ENCODE data around the gene BSPRY.
"Not testable (repeated sequence)": the region's sequence is repeated elsewhere in the genome, so short reads cannot be mapped to it uniquely, and the experiment has no call there.

Gene BSPRY

DNA sequence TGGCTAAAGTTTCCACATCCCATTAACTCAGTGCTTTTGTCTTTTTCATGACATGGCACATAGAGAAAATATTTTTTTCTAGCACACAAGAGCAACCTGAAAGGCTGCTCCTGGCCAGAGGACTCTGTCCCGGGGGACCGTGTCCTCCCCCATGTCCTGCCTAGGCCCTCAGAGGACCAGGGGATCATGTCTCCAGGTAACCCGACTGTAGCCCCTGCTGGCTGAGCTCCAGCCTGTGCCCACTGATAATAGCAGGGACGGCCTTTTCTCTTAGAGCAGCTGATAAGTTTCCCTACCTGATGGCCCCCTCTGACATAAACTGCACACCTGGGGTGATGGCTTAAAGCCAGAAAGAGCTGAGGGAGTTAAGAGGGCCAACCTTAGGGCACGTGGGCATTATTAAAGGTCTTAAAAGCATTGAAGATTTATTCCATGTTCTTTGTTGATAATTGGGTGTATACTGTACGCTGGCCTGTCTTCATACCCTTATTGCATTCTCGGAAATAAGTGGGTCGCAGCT, 21.5 kb downstream of the BSPRY start:
- Histone ChIP-seq H3K4me3 (ENCODE audit: low read depth, low read length) (no peak overlapping the region), H3K9ac (ENCODE audit: low read length) (no peak overlapping the region), H3K27ac (ENCODE audit: low read depth, low read length) (no peak overlapping the region), H3K9me3 (ENCODE audit: control insufficient read depth, insufficient read depth, low read depth, low read length) (no peaks in the 10 kb centered on the region), H3K27me3 (ENCODE audit: control insufficient read depth, insufficient read depth, low read length) (no peaks in the 10 kb centered on the region), H3K36me3 (ENCODE audit: control insufficient read depth, insufficient read depth, low read length) (peaks cover 18% of the 10 kb centered on the region), H3K4me1 (ENCODE audit: control insufficient read depth, insufficient read depth, low read length) (peaks cover 10% of the 10 kb centered on the region; the same call in 1 of the 2 replicates)

DNA sequence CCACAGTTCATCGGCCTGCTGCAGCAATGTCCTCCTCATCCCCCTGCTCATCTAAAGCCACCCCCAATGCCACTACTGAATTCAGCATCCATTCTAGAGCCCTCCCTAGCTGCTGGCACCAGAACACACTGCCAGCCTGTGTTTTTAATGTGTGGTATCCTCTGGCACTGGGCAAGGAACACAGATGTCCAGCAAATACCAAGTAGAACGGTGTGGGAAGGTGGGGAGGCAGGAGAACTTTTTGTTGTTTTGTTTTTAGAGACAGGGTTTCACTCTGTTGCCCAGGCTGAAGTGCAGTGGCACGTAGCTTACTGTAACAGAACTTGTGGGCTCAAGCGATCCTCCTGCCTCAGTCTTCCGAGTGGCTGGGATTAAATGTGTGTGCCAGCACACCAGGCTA, 22.7 kb downstream of the BSPRY start:
- H3K36me3 ChIP-seq (ENCODE audit: control insufficient read depth, insufficient read depth, low read length): peaks cover 18% of the 10 kb centered on the region
- no peaks in the 10 kb centered on the region for H3K27me3 ChIP-seq (ENCODE audit: control insufficient read depth, insufficient read depth, low read length)
- H3K9me3 ChIP-seq (ENCODE audit: control insufficient read depth, insufficient read depth, low read depth, low read length): no peaks in the 10 kb centered on the region
- no peak overlapping the region for H3K9ac ChIP-seq (ENCODE audit: low read length)
- peaks cover 10% of the 10 kb centered on the region; the same call in 1 of the 2 replicates for H3K4me1 ChIP-seq (ENCODE audit: control insufficient read depth, insufficient read depth, low read length)
- H3K4me3 ChIP-seq (ENCODE audit: low read depth, low read length): no peak overlapping the region
- H3K27ac ChIP-seq (ENCODE audit: low read depth, low read length): no peak overlapping the region

DNA sequence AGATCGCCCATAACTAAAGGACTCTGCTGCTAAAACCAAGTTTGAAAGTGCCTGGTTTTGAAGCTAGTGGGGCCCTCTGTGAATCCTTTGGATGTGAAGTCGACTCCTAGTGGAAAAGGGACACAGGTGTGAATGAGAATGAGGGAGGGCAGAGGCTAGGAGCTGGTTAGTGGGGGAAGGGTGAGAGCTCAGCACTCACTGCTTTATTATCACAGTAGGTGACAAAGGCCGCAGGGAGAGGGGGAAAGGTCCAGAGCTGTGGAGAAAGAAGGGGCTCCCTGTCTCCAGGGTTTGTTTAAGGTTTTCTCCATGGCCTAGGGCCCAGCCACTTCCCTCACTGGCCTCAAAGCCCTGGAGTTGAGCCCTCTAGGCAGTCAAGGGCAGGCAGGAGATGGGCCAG, 23.9 kb downstream of the BSPRY start:
- Histone ChIP-seq H3K9ac (ENCODE audit: low read length) (peak overlapping the region; percentile 26), H3K27ac (ENCODE audit: low read depth, low read length) (no peak overlapping the region), H3K4me1 (ENCODE audit: control insufficient read depth, insufficient read depth, low read length) (peaks cover 10% of the 10 kb centered on the region; the same call in 1 of the 2 replicates), H3K9me3 (ENCODE audit: control insufficient read depth, insufficient read depth, low read depth, low read length) (no peaks in the 10 kb centered on the region), H3K27me3 (ENCODE audit: control insufficient read depth, insufficient read depth, low read length) (no peaks in the 10 kb centered on the region), H3K4me3 (ENCODE audit: low read depth, low read length) (no peak overlapping the region), H3K36me3 (ENCODE audit: control insufficient read depth, insufficient read depth, low read length) (peaks cover 18% of the 10 kb centered on the region)

DNA sequence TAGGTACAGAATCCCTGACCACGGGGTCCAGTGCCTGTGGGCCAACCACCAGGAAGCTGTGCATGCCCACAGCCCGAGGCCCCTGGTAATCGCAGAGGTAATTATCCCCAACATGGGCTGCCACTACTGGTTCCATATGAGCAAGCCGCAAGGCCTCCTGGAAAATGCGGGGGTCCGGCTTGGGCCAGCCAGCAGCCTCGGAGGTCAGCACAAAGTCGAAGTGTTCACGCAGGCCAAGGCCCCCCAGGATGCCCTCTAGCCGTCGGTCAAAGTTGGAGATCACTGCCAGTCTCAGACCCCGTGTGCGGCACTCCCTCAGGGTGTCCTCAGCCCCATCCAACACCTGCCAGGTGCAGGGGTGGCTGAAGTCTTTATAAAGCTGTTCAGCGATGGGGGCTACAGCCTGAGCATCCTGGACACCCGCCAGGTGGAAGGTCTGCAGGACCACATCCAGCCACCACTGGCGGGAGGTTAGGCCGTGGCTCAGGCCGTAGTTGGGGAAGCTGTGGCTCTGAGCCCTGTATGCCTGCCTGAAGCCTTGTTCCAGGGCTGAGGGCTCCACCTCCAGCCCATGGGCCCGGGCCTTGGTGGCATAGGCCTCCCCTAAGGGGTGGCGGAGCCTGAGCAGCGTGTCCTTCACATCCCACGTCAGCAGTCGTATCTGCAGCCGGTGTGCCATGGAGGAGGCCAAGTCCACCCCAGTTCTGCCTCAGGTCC, 24.5 kb downstream of the BSPRY start:
- H3K9ac ChIP-seq (ENCODE audit: low read length): peak overlapping the region; percentile 26
- no peak overlapping the region for H3K27ac ChIP-seq (ENCODE audit: low read depth, low read length)
- peaks cover 10% of the 10 kb centered on the region; the same call in 1 of the 2 replicates for H3K4me1 ChIP-seq (ENCODE audit: control insufficient read depth, insufficient read depth, low read length)

DNA sequence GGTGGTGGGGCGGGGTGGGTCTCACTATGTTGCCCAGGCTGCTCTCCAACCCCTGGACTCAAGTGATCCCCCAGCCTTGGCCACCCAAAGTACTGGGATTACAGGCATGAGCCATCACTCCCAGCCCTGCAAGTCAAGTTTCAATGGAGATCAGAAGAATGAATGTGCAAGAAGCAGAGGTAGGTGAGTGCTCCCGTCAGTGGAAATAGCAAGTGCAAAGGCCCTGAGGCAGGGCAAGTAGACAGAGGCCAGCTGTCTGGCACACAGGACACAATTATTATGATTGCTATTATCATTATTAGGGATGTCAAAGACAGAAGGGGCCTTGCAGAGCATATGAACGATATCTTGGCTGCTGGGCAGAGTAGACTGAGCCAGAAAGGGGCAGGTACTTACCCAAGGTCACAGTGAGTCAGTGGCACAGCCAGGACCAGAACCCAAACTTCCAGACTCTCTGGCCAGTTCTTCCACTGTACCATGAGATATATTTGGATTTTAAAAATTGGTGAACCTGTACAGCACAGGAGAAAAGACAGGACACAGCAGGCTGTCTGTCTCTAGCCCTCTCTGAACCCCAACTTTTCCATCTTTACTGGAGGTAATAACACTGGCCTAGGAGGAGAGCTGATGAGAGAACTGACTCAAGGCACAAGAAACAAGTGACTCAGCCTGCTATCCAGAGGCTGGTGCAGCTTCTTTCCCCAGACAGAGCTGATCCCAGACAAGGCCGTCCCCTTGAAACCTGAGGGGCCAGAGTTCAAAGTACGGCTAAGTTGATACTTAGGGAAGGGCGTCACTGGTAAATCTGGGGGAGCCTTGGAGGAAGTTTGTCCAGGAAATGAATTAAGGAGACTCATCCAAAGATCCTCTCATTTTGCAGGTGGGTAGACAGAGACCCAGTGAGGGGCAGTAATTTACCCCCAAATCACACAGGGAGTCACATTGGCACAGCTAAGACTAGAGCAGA, 26.0 kb downstream of the BSPRY start:
- Histone ChIP-seq H3K9me3 (ENCODE audit: control insufficient read depth, insufficient read depth, low read depth, low read length) (no peaks in the 10 kb centered on the region), H3K27me3 (ENCODE audit: control insufficient read depth, insufficient read depth, low read length) (no peaks in the 10 kb centered on the region), H3K4me1 (ENCODE audit: control insufficient read depth, insufficient read depth, low read length) (peaks cover 10% of the 10 kb centered on the region; the same call in 1 of the 2 replicates), H3K4me3 (ENCODE audit: low read depth, low read length) (peak overlapping the region; percentile 96; the same call in 1 of the 2 replicates), H3K27ac (ENCODE audit: low read depth, low read length) (no peak overlapping the region), H3K9ac (ENCODE audit: low read length) (no peak overlapping the region), H3K36me3 (ENCODE audit: control insufficient read depth, insufficient read depth, low read length) (peaks cover 18% of the 10 kb centered on the region)

More for the DNA sequence above, 24.5 kb downstream of the BSPRY start:
- H3K4me3 ChIP-seq (ENCODE audit: low read depth, low read length): no peak overlapping the region
- H3K9me3 ChIP-seq (ENCODE audit: control insufficient read depth, insufficient read depth, low read depth, low read length): no peaks in the 10 kb centered on the region
- no peaks in the 10 kb centered on the region for H3K27me3 ChIP-seq (ENCODE audit: control insufficient read depth, insufficient read depth, low read length)
- H3K36me3 ChIP-seq (ENCODE audit: control insufficient read depth, insufficient read depth, low read length): peaks cover 18% of the 10 kb centered on the region

DNA sequence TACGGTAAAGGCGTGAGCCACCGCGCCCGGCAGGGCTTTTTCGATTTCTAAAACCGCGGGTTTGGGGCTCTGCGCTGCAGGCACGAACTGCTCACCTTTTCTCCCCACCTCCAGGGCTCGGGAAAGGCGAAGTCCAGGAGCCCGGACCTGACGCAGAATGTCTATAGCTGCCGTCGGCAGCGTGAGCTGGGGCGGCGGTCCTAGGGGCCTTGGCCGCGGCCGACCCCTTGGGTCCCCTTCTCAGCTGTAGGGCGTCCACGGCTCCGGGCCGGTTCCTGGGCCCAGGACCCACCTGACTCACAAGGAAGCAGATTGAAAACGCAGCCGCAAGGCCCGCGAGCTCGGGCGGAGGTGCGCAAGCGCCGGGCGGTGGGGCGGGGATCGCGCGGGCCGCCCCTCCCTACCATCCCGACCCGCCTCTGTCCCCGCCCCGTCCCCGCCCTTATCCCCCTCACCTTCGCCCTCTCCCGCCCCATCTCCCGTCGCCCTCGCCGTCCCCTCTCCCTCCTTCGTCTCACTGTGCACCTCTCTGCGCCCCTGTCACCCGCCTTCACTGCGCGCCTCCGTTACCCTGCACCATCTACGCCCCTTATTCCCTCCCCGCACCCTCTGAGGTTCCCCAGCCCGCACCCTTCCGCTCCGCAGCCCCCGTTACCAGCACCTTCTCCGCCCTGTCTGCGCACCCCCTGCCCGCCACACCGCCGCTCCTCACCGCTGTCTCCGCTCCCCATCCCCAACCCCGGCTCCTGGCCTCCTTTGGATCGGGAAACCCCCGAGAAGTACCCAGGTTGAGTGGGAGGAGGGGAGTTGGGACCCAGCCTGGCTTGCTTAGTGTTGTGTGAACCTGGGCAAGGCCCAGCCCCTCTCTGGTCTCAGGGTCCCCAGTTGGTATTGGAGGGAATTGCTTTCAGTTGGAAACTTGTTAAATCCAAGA, 27.6 kb downstream of the BSPRY start, which contains the start of gene HDHD3:
TSS of gene HDHD3 (minus strand) at position 353 of the 934 bp plus-strand sequence. CDS start 2,632 bp downstream, outside the sequence.
- H3K9ac ChIP-seq (ENCODE audit: low read length): peak within 1 kb of the TSS; percentile 82
- peaks cover 18% of the 10 kb centered on the region for H3K36me3 ChIP-seq (ENCODE audit: control insufficient read depth, insufficient read depth, low read length)
- H3K4me3 ChIP-seq (ENCODE audit: low read depth, low read length): peak within 1 kb of the TSS; percentile 96
- peaks cover 10% of the 10 kb centered on the region; the same call in 1 of the 2 replicates for H3K4me1 ChIP-seq (ENCODE audit: control insufficient read depth, insufficient read depth, low read length)
- H3K27ac ChIP-seq (ENCODE audit: low read depth, low read length): peak within 1 kb of the TSS; percentile 57; the same call in 1 of the 2 replicates
- H3K27me3 ChIP-seq (ENCODE audit: control insufficient read depth, insufficient read depth, low read length): no peaks in the 10 kb centered on the region
- no peaks in the 10 kb centered on the region for H3K9me3 ChIP-seq (ENCODE audit: control insufficient read depth, insufficient read depth, low read depth, low read length)

DNA sequence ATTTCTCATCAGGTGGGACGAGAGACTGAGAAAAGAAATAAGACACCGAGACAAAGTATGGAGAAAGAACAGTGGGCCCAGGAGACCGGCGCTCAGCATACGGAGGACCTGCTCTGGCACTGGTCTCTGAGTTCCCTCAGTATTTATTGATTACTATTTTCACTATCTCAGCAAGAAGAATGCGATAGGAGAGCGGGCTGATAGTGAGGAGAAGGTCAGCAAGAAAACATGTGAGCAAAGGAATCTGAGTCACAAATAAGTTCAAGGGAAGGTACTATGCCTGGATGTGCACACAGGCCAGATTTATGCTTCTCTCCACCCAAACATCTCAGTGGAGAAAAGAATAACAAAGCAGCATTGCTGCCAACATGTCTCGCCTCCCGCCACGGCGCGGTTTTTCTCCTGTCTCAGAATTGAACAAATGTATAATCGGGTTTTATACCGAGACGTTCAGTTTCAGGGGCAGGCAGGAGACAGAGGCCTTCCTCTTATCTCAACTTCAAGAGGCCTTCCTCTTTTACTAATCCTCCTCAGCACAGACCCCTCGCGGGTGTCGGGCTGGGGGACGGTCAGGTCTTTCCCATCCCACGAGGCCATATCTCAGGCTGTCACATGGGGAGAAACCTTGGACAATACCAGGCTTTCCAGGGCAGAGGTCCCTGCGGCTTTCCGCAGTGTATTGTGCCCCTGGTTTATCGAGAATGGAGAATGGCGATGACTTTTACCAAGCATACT, 29.9 kb downstream of the BSPRY start:
- not testable (repeated sequence) for H3K4me1 ChIP-seq (ENCODE audit: control insufficient read depth, insufficient read depth, low read length); H3K4me3 ChIP-seq (ENCODE audit: low read depth, low read length); H3K27me3 ChIP-seq (ENCODE audit: control insufficient read depth, insufficient read depth, low read length); H3K9ac ChIP-seq (ENCODE audit: low read length); H3K9me3 ChIP-seq (ENCODE audit: control insufficient read depth, insufficient read depth, low read depth, low read length); H3K36me3 ChIP-seq (ENCODE audit: control insufficient read depth, insufficient read depth, low read length); H3K27ac ChIP-seq (ENCODE audit: low read depth, low read length)

DNA sequence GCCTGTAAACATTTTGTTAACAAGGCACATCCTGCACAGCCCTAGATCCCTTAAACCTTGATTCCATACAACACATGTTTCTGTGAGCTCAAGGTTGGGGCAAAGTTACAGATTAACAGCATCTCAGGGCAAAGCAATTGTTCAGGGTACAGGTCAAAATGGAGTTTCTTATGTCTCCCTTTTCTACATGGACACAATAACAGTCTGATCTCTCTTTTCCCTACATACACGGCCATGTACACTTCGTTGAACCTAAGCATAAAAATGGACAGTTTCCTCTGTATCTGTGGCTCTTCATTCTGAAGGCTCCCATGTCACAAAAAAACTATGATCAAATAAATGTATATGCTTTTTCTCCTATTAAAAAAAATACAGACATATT, 30.5 kb downstream of the BSPRY start:
- not testable (repeated sequence) for H3K9ac ChIP-seq (ENCODE audit: low read length); H3K9me3 ChIP-seq (ENCODE audit: control insufficient read depth, insufficient read depth, low read depth, low read length); H3K27ac ChIP-seq (ENCODE audit: low read depth, low read length); H3K4me3 ChIP-seq (ENCODE audit: low read depth, low read length); H3K36me3 ChIP-seq (ENCODE audit: control insufficient read depth, insufficient read depth, low read length); H3K27me3 ChIP-seq (ENCODE audit: control insufficient read depth, insufficient read depth, low read length); H3K4me1 ChIP-seq (ENCODE audit: control insufficient read depth, insufficient read depth, low read length)

DNA sequence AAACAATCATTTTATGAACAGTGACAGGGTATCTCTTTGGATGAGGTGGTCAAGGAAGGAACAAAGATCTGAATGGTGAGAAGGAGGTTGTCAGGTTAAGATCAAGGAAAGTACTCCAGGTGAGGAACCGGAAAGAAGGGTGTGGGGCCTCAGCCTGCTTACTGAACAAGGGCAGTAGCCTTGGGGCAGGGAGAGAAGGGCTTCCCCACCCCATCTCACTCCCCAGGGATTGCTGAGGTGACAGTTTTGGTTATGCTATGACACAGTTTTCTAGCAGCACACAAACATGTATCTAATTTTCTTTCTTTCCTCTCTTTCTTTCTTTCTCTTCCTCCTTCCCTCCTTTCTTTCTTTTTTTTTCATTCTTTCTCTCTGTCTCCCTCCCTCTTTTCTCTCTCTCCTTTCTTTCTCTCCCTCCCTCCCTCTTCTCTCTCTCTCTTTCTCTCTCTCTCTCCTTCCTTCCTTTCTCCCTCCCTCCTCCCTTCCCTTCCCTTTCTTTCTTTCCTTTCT, 31.6 kb downstream of the BSPRY start:
- no peak overlapping the region for H3K9ac ChIP-seq (ENCODE audit: low read length)
- H3K9me3 ChIP-seq (ENCODE audit: control insufficient read depth, insufficient read depth, low read depth, low read length): no peaks in the 10 kb centered on the region
- no peak overlapping the region for H3K27ac ChIP-seq (ENCODE audit: low read depth, low read length)
- no peaks in the 10 kb centered on the region for H3K36me3 ChIP-seq (ENCODE audit: control insufficient read depth, insufficient read depth, low read length)
- no peak overlapping the region for H3K4me3 ChIP-seq (ENCODE audit: low read depth, low read length)
- no peaks in the 10 kb centered on the region for H3K4me1 ChIP-seq (ENCODE audit: control insufficient read depth, insufficient read depth, low read length)
- no peaks in the 10 kb centered on the region for H3K27me3 ChIP-seq (ENCODE audit: control insufficient read depth, insufficient read depth, low read length)
